ENCODE data around the gene AGAP1.

- TF ChIP-seq, protein P1, sequence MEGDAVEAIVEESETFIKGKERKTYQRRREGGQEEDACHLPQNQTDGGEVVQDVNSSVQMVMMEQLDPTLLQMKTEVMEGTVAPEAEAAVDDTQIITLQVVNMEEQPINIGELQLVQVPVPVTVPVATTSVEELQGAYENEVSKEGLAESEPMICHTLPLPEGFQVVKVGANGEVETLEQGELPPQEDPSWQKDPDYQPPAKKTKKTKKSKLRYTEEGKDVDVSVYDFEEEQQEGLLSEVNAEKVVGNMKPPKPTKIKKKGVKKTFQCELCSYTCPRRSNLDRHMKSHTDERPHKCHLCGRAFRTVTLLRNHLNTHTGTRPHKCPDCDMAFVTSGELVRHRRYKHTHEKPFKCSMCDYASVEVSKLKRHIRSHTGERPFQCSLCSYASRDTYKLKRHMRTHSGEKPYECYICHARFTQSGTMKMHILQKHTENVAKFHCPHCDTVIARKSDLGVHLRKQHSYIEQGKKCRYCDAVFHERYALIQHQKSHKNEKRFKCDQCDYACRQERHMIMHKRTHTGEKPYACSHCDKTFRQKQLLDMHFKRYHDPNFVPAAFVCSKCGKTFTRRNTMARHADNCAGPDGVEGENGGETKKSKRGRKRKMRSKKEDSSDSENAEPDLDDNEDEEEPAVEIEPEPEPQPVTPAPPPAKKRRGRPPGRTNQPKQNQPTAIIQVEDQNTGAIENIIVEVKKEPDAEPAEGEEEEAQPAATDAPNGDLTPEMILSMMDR (IDR thresholded peaks at IDR 0.05; ENCODE audit: insufficient read depth, low read depth, low read length) = no peak
- no peak for TF ChIP-seq EZH2 (IDR thresholded peaks at IDR 0.05; ENCODE audit: insufficient read depth, low read length)
Measured at GRCh38 chr2:235647877-235648276, 154.0 kb downstream of the AGAP1 start.
